GM06990 (cell line): ENCODE measurements around the gene GJB2.

ENCODE experiments used
- DNase-seq: peaks from one replicate; pipeline ENCODE4 v3.0.0-alpha.2; 2011; ENCODE audit not compliant: insufficient read length; ENCODE audit errors: extremely low read depth
- H3K27me3 ChIP-seq: replicated peaks from 2 replicates; pipeline ENCODE4 v1.6.0; 2011; ENCODE audit warnings: low read length; ENCODE audit not compliant: control insufficient read depth, insufficient read depth
- H3K36me3 ChIP-seq: 2 replicates; pipeline ENCODE4 v1.5.1; 2011; ENCODE audit warnings: low read length; ENCODE audit not compliant: control insufficient read depth, insufficient read depth
- H3K4me3 ChIP-seq: replicated peaks from 2 replicates; pipeline ENCODE4 v1.5.1; 2011; ENCODE audit warnings: low read depth, mild to moderate bottlenecking, control low read depth, low read length
- TF ChIP-seq, protein P1 (sequence below): IDR thresholded peaks from 2 replicates; pipeline ENCODE4 v1.5.1; 2011; ENCODE audit warnings: low read length, control low read depth, mild to moderate bottlenecking, inconsistent platforms; ENCODE audit not compliant: insufficient read depth, poor library complexity, severe bottlenecking

The GJB2 gene

DNA sequence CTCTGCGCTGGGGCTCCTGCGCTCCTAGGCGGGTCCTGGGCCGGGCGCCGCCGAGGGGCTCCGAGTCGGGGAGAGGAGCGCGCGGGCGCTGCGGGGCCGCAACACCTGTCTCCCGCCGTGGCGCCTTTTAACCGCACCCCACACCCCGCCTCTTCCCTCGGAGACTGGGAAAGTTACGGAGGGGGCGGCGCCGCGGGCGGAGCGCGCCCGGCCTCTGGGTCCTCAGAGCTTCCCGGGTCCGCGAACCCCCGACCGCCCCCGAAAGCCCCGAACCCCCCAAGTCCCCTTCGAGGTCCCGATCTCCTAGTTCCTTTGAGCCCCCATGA lies at the start of gene GJB2:
Gene GJB2 (minus strand): TSS at position 103 of the 326 bp plus-strand sequence. CDS start 3,357 bp downstream, outside the sequence.
- H3K36me3 ChIP-seq, result no peaks in the 10 kb centered on the region
- H3K4me3 ChIP-seq, result peak within 1 kb of the TSS; percentile 60
- no peak for DNase-seq
- no peaks in the 10 kb centered on the region for H3K27me3 ChIP-seq
- TF ChIP-seq, protein P1, sequence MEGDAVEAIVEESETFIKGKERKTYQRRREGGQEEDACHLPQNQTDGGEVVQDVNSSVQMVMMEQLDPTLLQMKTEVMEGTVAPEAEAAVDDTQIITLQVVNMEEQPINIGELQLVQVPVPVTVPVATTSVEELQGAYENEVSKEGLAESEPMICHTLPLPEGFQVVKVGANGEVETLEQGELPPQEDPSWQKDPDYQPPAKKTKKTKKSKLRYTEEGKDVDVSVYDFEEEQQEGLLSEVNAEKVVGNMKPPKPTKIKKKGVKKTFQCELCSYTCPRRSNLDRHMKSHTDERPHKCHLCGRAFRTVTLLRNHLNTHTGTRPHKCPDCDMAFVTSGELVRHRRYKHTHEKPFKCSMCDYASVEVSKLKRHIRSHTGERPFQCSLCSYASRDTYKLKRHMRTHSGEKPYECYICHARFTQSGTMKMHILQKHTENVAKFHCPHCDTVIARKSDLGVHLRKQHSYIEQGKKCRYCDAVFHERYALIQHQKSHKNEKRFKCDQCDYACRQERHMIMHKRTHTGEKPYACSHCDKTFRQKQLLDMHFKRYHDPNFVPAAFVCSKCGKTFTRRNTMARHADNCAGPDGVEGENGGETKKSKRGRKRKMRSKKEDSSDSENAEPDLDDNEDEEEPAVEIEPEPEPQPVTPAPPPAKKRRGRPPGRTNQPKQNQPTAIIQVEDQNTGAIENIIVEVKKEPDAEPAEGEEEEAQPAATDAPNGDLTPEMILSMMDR, result no peak

DNA sequence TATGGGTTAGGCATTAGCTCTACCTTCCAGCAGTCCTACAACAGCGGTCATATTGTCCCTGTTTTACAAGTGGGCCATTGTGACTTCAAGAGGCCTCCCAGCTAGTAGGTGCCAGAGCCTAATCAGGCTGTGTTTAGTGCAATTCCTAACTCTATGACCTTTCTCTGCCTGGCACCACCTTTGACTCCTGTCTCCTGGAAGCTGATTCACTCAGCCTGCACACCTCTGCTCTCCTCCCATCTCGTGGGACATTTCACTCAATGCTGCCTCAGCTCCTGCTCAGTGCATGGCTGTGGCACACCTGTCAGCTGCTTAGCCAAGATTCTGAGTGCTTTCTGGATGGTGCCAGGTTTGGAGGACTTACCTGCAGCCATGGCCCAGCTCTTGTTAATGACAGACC lies 48.9 kb upstream of the GJB2 start:
- TF ChIP-seq, protein P1, result no peak
- no peak for DNase-seq
- Histone ChIP-seq H3K36me3 (no peaks in the 10 kb centered on the region), H3K27me3 (no peaks in the 10 kb centered on the region; the same call in 1 of the 2 replicates), H3K4me3 (no peak overlapping the region)

DNA sequence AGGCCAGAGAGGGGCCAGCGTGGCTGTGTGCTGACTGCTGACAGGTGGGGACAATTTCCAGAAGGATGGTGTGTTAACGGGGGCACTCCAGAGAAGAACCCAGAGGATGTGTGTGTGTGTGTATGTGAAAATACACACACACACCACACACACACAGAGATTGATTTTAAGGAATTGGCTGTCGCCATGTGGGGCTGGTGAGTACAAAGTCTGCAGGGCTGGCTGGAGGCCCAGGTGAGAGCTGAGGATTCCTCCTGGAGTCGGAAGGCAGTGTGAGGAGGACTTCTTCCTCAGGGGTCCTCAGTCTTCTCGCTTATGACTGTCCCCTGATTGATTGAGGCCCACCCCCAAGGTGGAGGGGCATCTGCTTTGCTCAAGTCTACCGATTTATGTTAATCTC lies 47.0 kb upstream of the GJB2 start:
- H3K27me3 ChIP-seq, result no peaks in the 10 kb centered on the region; the same call in 1 of the 2 replicates
- TF ChIP-seq, protein P1, result no peak
- no peak for DNase-seq
- H3K4me3 ChIP-seq, result no peak overlapping the region
- no peaks in the 10 kb centered on the region for H3K36me3 ChIP-seq

DNA sequence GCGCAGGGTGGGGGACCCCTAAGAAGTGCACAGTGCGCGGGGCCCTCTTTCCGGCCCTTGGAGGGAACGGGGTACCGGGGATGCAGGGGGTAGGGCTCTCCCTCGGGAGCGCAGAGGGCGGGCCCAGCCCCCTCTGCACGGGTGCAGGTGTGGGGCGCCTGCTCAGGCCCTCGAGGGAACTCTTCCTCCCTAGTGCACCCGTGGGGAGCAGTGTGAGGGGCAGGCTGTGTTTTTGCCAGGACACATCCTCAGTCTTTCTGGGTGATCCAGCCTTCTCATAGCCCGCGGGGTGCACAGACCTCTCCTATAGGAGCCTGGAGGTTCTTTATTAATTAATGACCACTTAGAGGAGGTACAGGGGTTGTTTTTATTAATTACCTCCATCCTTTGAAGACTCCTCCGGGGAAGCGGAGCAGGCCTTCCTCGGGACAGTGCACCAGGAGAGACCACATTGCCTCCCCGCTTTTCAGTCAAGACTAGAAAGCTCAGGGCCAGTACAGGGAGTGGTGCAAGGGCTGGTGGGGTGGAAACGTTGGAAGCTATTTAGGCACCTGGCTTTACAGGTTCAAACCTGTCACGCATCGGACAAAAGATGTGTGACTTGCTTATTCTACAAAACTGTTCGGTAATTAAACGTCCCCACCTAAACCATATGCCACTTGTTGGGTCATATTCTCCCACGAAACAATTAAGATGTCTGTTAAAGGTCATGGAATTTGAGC lies 40.0 kb upstream of the GJB2 start:
- Histone ChIP-seq H3K4me3 (no peak overlapping the region; the same call in 1 of the 2 replicates), H3K27me3 (peaks cover 1% of the 10 kb centered on the region; the same call in 1 of the 2 replicates), H3K36me3 (no peaks in the 10 kb centered on the region)
- DNase-seq, result no peak
- TF ChIP-seq, protein P1, result no peak

DNA sequence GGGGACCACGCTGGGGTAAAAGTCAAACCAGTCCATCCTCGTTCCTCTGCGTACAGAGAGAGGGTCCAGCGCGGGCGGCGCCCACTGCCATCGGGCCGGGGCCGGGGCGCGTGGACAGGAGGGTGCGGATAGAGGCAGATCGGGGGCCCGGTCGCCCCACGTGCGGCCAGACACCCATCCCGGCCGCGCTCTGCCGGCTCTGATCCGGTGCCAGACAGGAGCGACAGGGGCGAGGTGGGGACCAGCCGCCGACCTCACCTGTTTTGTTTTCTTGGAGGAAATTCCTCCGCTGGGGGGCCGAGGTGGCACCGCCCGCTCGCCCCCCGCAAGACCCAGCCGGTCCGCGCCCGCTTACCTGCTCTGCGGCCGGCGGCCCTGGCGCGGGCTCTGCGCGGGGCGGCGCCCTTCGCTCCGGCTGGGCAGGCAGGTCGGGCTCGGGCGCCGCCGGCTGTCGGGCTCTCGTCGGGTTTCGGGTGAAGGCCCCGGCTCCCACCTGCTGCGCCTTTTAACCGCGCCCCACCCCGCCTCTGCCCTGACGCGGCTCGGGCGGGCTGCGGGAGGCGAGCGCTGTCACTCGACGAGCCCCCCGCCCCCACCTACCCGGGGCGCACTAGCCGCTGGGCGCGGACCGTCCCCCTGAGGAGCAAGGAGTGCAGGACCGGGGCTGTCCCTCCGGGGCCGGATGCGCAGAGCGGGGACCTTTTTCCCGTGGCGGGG lies 39.3 kb upstream of the GJB2 start, which contains the start of gene GJB6:
Gene GJB6 (minus strand): TSS at position 481 of the 717 bp plus-strand sequence. CDS start 8,839 bp downstream, outside the sequence.
- TF ChIP-seq, protein P1, result no peak
- Histone ChIP-seq H3K4me3 (peak within 1 kb of the TSS; percentile 11), H3K27me3 (peaks cover 1% of the 10 kb centered on the region; the same call in 1 of the 2 replicates), H3K36me3 (no peaks in the 10 kb centered on the region)
- DNase-seq, result no peak
